ENCODE results near the gene TMX3.

Gene TMX3

GRCh38 chr18:68728081-68728700 is 13.3 kb upstream of the TMX3 start:
- H3K4me3 ChIP-seq (replicated peaks; ENCODE audit: low read depth, low read length): no peak overlapping the region
- no peak for DNase-seq (ENCODE audit: extremely low read depth, low read depth)
- no peak for TF ChIP-seq CTCF (IDR thresholded peaks at IDR 0.05; ENCODE audit: low read depth, low read length, missing control alignments)

- H3K4me3 ChIP-seq (replicated peaks; ENCODE audit: low read depth, low read length): no peak overlapping the region
- TF ChIP-seq CTCF (IDR thresholded peaks at IDR 0.05; ENCODE audit: low read depth, low read length, missing control alignments): no peak
- no peak for DNase-seq (ENCODE audit: extremely low read depth, low read depth)
Measured at GRCh38 chr18:68727506-68727905, 12.6 kb upstream of the TMX3 start.

GRCh38 chr18:68725346-68725745 is 10.4 kb upstream of the TMX3 start:
- no peak overlapping the region for H3K4me3 ChIP-seq (replicated peaks; ENCODE audit: low read depth, low read length)
- DNase-seq (ENCODE audit: extremely low read depth, low read depth): no peak
- no peak for TF ChIP-seq CTCF (IDR thresholded peaks at IDR 0.05; ENCODE audit: low read depth, low read length, missing control alignments)

GRCh38 chr18:68724021-68724420 is 9.1 kb upstream of the TMX3 start:
- no peak for TF ChIP-seq CTCF (IDR thresholded peaks at IDR 0.05; ENCODE audit: low read depth, low read length, missing control alignments)
- H3K4me3 ChIP-seq (replicated peaks; ENCODE audit: low read depth, low read length): no peak overlapping the region
- no peak for DNase-seq (ENCODE audit: extremely low read depth, low read depth)

GRCh38 chr18:68723539-68723938 is 8.6 kb upstream of the TMX3 start:
- no peak overlapping the region for H3K4me3 ChIP-seq (replicated peaks; ENCODE audit: low read depth, low read length)
- DNase-seq (ENCODE audit: extremely low read depth, low read depth): no peak
- no peak for TF ChIP-seq CTCF (IDR thresholded peaks at IDR 0.05; ENCODE audit: low read depth, low read length, missing control alignments)

- no peak for TF ChIP-seq CTCF (IDR thresholded peaks at IDR 0.05; ENCODE audit: low read depth, low read length, missing control alignments)
- no peak overlapping the region for H3K4me3 ChIP-seq (replicated peaks; ENCODE audit: low read depth, low read length)
- no peak for DNase-seq (ENCODE audit: extremely low read depth, low read depth)
Measured at GRCh38 chr18:68722821-68723220, 7.9 kb upstream of the TMX3 start.
